Stimulated activated naive CD8-positive, alpha-beta T cell treated with anti-CD3 and anti-CD28 coated beads, Interleukin-15, Interleukin-2, amounts not matched to agents 100 U/mL and 50 U/mL, for 24 hours (primary cell): Measurements from ENCODE around the gene CHCHD3.
A peak's percentile ranks its signal among the peaks of the same experiment; 100 is the strongest.

Source experiments
- ATAC-seq: fragments of 150-1000 bp; cut with Tn5 transposase; one replicate; pipeline ENCODE4 v1.10.0; 2021
- DNase-seq: peaks from one replicate; pipeline ENCODE4 v3.0.0; 2021

The CHCHD3 gene

GRCh38 chr7:133077394-133077793, 4.5 kb downstream of the CHCHD3 start:
- DNase-seq: no peak
- ATAC-seq: no peak

GRCh38 chr7:133076142-133076541, 5.7 kb downstream of the CHCHD3 start:
- no peak for ATAC-seq
- DNase-seq: no peak

- ATAC-seq (no peak), DNase-seq (no peak)
Observed at GRCh38 chr7:133071506-133071905, 10.4 kb downstream of the CHCHD3 start.

- DNase-seq (no peak), ATAC-seq (no peak)
Observed at GRCh38 chr7:133070562-133070961, 11.3 kb downstream of the CHCHD3 start.

GRCh38 chr7:133065301-133065700, 16.6 kb downstream of the CHCHD3 start:
- no peak for DNase-seq
- no peak for ATAC-seq

- ATAC-seq: no peak
Observed at GRCh38 chr7:133064082-133064820, 17.6 kb downstream of the CHCHD3 start.

GRCh38 chr7:133061792-133062191, 20.1 kb downstream of the CHCHD3 start:
- DNase-seq: no peak
- ATAC-seq: no peak

More at GRCh38 chr7:133064082-133064820, 17.6 kb downstream of the CHCHD3 start:
- DNase-seq: no peak

- no peak for ATAC-seq
- DNase-seq: no peak
Observed at GRCh38 chr7:133061357-133061756, 20.5 kb downstream of the CHCHD3 start.

- DNase-seq: no peak
- ATAC-seq: no peak
Observed at GRCh38 chr7:133060004-133060403, 21.9 kb downstream of the CHCHD3 start.

GRCh38 chr7:133059263-133059662, 22.6 kb downstream of the CHCHD3 start:
- DNase-seq: no peak
- ATAC-seq: no peak

- ATAC-seq: no peak
- no peak for DNase-seq
Observed at GRCh38 chr7:133056370-133057238, 25.3 kb downstream of the CHCHD3 start.

- DNase-seq: no peak
- ATAC-seq: no peak
Observed at GRCh38 chr7:133054162-133054840, 27.6 kb downstream of the CHCHD3 start.

- DNase-seq: no peak
- peak; percentile 43 for ATAC-seq
Observed at GRCh38 chr7:133053321-133053891, 28.5 kb downstream of the CHCHD3 start.

GRCh38 chr7:133052826-133053225, 29.1 kb downstream of the CHCHD3 start:
- no peak for ATAC-seq
- no peak for DNase-seq

- DNase-seq (no peak), ATAC-seq (no peak)
Observed at GRCh38 chr7:133052401-133052756, 29.5 kb downstream of the CHCHD3 start.

GRCh38 chr7:133051719-133052400, 30.0 kb downstream of the CHCHD3 start:
- no peak for ATAC-seq
- no peak for DNase-seq

GRCh38 chr7:133051066-133051465, 30.8 kb downstream of the CHCHD3 start:
- DNase-seq (no peak), ATAC-seq (peak; percentile 28)

GRCh38 chr7:133050200-133050995, 31.5 kb downstream of the CHCHD3 start:
- no peak for ATAC-seq
- DNase-seq: no peak

- ATAC-seq (no peak), DNase-seq (no peak)
Observed at GRCh38 chr7:133048589-133048988, 33.3 kb downstream of the CHCHD3 start.

- DNase-seq (no peak), ATAC-seq (no peak)
Observed at GRCh38 chr7:133047321-133047720, 34.6 kb downstream of the CHCHD3 start.
